CD4-positive, alpha-beta T cell treated with Interleukin-4 for 4 hours (primary cell): Measurements from ENCODE around the gene SEC11C.
A peak's percentile ranks its signal among the peaks of the same experiment; 100 is the strongest.
"Not testable (repeated sequence)": the region's sequence is repeated elsewhere in the genome, so short reads cannot be mapped to it uniquely, and the experiment has no call there.

ENCODE experiments used
- DNase-seq: peaks from one replicate; pipeline ENCODE4 v3.0.0-alpha.2; 2020

The SEC11C gene

DNA sequence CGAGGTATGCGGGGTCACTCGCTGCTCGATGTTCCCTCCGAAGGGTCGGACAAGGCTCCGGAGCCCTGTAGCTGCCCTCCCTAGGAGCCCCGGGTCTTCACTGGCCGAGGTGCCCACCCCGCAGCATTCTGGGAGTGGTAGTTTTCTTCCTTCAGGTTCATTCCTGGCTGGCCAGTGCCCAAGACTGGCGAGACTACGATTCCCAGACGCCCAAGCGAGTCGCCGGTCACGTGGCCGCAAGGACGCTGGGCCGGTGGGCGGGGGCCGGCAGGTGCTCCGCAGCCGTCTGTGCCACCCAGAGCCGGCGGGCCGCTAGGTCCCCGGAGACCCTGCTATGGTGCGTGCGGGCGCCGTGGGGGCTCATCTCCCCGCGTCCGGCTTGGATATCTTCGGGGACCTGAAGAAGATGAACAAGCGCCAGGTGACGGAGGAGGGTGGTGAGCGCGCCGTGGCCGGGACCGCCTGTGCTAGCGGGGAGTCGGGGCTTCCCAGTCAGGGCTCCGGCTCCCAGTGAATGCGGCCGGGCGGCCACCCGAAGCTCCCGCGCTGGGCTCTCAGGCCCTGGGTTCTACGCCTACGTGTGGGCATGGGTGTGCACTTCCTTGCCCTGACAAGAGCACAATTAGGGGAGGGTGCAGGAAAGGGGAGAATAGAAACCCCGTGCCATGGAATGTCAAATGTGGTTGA lies at the start of gene SEC11C:
SEC11C (plus strand) TSS at position 270 of the 687 bp plus-strand sequence; CDS start at position 335, 65 bp downstream.
- peak; percentile 97 for DNase-seq

DNA sequence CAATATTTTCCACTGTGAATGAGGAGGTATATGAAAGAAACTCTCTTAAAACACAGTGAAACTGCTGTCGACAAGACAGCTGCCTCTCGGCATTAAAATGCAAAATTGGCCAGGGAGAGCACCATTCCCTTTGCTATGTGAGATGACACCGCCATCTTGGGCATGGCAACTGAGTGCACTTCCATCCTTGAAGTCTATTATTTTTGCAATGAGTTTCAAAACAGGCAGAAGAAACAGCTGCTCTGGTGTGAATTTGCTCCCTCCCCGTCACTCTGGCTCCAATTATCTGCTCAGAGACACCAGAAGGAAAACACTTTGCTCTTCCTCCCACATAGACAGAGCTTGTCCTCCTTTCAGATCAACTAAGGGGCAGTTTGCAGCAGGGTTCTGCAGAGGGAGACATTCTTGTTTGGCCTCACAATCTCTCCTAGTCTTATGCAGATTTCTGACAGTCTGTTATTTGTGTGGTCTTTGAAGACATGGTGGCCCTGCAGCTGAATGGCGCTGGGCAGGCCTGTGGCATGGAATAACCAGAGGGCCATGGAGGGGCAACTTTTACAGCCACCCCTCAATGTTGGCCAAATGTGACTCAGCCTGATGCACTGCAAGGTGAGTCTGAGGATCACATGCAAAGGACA lies 48.6 kb upstream of the SEC11C start:
- DNase-seq: no peak

DNA sequence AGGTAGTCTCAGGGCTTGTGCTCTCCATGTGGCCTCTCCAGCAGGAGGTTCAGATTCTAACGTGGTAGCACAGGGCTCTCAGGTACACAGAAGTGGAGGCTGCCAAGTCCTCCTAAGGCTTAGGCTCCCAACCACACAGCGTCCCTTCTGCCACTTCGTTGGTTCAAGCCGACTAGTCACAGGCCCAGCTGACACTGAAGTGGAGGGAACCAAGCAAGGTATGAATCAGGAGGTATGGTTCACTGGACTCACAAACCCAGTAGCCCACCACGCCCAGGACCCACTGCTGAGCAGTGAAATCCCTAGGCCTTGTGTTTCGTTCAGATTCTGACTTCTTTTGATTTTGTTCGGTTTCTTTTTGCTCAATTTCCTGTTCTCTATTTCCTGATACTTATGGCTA lies 46.0 kb upstream of the SEC11C start:
- DNase-seq: no peak

DNA sequence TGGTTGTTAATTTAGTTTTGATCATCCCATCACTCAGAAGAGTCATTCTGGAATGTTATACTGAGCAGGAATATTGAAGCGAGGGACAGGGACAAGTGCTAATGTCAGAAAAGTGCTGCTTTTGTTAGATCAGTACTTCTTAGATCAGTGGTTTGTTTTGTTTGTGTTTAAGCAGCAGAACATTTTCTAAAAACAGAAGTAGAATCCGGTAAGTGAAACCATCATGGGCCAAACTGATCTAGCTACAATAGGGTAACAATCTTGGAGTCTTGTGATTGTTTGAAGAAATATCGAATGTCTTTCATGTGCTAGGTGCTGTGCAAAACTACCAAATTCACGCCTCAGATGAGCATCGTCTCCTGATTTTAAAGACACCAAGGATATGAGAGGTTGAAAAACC lies 45.1 kb upstream of the SEC11C start:
- no peak for DNase-seq

DNA sequence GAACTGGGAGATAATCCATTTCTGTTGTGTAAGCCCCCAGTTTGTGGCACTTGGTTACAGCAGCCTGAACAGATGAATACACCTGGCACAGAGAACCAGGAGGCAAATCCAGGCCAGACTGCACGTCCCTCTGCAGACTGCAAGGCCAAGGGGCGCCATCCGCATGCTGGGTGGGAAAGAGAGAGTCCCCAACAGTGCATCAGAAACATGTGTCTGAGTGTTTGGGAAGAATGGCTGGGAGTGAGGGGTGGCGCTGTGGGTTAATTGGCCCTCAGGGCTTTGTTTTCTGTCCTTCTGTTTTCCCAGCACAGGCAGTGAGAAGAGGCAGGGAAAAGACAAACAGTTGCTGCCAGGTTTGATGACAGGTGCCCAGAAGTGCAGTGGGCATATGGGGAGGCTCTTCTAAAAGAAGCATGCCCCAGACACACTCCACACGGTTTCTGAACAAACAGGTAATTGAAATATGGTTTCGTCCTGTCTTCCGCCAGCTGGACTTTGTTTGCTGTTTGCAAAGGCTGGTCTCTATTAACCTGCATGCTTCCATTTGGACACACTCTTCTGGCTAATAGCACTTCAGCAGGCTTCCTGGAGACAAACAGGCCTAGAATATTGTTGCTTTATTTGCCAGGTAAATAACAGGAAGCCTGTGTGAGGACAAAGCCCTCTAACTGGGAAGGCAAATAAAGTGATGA lies 43.4 kb upstream of the SEC11C start:
- DNase-seq: no peak

DNA sequence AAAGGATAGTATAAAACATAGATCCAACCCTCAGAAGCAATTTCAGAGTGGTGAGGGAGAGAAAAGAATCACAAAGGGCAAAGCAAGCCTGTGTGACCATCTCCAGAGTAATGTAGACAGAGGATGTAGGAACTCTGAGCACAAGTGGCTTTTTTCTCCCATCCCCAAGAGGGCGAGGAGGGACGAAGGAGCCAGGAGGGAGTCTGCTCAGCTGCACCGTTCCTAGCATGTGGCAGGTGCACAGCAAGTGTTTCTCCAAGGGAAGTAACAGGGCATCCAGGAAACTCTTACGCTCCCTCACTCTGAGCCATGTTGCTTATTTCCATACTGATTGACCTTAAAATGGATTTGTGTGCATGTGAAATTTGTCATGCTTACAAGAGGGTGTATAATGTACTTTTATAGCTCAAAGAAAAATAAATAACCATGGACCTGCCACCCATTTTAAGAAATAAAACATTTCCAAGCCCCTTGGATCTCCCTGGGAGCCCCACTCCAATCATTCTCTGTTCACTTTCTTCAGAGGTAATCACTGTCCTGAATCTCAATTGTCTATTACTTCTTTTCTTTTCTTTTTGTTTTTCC lies 37.8 kb upstream of the SEC11C start:
- no peak for DNase-seq

DNA sequence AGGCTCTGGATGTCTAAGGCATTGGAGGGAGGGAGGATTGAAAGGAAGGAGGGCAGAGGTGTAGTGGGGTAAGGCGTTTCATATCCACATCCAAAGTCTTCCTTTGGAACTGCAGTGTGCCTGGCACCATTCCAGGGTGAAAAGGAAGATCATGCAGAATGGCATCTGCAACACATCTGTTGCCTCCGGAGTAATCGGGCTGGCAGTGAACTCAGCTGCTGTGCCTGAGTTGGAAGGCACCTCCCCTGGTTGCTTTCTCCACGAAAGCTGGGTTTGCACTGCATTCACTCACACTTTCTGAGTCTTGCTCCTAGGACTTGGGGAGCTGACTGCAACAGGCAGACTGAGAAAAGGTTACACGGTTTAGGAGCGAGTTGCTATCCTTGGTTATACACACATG lies 30.3 kb upstream of the SEC11C start:
- DNase-seq: no peak

DNA sequence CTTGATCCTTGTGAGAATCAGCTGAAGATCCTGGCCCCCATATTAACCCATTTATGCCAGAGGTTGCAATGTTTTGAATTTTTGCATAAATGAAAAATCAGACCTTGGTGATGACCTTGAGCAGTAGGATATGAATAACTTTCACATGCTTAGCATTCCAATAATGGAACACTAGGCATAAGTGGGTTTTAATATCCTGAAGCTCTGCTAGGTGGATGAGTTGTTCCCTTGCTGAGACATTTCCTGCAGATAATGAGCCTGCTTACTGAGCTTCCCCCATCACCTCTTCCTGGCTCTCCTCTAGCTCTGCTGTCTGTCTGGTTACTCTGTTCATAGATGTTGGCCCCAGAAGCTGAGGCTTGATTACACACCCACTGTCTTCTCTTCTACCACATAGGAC lies 25.5 kb upstream of the SEC11C start:
- no peak for DNase-seq

DNA sequence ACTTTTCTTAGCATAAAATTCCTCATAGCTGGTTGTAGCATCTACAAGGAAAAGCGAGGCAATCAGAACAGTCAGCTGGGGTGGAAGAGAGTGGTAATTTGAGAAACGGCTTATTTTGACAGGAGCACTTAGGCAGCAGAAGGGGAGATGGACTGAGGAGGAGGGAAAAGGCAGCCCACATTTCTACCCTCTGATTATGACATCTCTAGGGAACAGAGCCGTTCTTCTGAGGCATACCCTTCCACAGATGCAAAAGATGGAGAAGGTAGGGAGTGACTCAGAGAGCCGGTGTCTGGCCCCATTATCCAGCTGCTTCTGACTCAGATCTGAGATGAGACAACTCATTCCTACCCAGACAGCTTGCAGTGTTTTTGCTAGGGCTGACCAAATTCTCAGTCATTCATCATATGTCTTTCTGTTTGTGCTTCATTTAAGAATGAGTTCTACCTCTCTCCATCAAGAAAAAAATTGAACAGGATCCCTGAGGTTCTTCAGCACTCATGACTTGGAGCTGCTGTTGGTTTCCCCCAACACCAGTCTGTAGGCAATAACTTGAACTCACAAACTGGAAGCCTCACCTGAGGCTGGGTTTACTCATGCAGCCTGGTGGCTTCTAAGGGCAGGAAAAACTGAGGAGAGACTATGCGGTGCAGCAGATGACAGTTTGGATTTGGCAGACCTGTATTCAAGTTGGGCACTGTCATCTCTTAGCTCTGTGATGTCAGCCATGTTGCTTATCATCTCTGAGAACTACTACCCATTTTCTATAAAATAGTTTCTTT lies 15.9 kb upstream of the SEC11C start:
- no peak for DNase-seq

DNA sequence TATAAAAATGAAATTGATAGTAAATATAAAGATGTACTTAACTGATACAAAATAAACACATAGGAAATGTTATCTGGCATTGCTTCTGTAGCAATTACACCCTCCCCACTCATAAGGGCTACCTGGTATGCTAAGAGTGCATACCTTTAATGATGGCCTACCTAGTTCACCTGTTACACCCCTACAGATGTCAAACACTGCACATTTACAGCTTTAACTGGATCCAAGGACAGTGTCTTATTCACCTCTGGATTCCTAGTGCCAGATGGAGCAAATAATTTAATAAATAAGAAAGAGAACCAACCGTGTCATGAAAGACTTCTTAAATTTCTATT lies 15.3 kb upstream of the SEC11C start:
- no peak for DNase-seq

DNA sequence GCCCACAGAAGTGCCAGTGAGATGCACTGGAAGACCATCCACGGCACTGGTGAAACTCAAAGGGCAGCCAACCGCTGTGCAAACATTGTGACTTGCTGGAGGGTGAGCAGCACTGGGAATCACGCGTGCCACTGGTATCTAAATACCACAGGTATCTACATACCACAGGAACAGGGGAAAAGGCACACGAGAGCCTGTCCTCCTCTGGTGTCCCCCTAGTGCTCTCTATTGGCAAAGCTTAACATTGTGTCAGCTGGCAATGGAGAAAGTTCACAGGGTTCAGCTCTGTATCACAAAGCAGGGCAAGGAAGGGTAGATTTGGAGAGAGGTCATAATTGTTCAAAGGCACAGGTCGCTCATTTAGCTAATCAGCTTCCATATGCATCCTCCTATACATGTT lies 12.6 kb upstream of the SEC11C start:
- no peak for DNase-seq

DNA sequence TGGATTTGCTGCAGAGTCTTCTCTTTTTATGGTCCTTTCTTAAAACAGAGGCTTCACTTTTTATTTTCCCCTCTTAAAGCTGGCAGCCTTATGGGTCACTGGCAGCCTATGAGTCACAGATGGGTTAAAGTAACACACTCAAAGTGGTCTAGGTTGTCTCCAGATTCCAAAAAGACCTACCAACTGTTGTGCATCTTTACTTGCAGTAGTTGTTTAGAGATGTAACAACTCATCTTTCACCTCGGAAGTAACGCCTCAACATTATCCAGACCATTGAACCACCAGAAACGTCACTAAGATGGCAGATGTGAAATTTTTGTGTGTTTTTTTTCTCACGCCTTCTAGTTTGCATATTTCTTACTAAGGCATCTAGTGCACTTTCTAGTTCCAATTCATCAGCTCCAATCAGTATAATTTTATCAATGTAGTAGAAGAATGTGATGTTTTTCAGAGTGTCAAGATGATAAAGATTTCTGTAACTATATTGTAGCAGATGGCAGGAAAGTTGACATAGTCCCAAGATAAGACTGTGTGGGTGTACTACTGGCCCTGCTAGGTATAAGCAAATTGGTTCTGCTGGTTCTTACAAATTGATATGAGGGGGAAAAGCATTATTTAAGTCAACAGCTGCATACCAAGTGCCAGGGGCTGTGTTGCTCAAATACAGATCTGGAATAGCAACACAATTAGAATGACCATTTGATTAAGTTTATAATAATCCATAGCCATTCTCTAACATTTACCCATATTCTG lies 9.6 kb upstream of the SEC11C start:
- DNase-seq: no peak

DNA sequence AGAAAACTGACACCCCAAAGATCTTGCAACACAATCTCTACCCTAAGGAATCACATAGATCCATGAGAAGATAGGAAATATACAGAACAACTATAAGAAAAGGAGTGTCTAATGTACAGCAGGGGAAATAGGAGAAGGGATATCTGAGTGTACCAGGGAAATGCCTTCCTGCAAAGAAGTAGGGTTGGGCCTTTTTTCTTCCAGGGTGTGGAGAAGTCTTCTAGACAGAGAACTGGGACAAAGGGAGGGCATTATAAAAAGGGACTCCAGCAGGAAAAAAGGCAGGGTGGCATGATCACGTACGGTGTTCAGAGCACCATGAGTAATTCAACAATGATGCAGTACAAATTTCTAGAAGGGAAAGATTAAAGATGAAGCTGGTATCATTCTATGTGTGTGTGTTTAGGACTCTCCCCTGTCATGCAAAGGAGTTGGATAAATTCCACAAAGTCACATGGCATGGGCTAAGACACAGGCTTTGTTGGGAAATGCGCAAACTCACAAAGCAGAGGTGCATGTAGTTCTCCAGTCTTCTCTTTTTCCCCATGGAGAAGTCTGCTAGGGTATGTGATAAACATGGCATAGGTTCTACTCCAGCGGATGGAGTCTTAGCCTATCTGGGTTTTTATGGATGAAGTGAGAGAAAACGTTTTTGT lies 6.7 kb upstream of the SEC11C start:
- DNase-seq: no peak

DNA sequence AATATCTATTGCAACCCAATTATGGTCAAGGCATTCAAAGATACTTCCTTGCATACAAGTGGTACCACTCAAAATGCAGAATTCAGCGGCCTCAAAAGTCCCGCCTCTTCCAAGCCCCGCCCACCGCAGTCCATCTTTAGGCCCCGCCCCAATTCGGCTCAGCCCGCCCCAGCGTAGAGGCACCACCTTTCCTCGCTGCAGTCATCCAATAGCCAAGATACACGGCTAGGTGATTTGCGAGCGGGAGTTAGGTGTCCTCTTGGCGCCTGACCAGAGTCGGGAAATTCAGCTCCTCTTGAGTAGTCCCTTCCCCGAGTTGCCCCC lies 431 bp upstream of the SEC11C start:
- DNase-seq: peak; percentile 93

DNA sequence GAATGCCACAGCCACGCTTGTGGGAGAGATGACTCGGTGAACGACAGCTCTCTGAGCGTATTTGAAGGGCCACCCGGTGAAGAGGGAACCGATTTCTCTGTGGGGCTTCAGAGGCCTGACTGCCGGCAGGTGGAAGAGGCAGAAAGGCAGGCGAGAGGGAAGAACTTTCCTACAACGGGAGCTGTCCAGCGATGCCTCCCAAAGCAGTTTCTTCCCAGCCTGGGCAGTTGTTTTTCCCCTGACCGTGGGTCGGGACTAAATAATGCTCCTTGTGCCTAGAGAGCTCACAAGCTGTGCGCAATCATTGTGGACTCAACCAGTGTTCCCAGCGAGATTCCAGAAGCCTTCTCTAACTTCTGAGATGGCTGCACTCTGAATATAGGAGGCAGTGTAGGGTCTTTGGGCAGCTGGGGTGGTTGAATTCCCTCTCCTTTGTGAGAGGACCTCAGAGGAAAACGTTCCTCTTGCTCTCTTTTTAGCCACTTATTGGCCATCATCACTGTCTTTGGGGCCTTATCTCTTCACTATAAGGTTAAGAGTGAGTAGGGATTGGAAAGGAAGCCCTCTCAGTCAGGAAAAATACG lies 710 bp downstream of the SEC11C start:
- no peak for DNase-seq

DNA sequence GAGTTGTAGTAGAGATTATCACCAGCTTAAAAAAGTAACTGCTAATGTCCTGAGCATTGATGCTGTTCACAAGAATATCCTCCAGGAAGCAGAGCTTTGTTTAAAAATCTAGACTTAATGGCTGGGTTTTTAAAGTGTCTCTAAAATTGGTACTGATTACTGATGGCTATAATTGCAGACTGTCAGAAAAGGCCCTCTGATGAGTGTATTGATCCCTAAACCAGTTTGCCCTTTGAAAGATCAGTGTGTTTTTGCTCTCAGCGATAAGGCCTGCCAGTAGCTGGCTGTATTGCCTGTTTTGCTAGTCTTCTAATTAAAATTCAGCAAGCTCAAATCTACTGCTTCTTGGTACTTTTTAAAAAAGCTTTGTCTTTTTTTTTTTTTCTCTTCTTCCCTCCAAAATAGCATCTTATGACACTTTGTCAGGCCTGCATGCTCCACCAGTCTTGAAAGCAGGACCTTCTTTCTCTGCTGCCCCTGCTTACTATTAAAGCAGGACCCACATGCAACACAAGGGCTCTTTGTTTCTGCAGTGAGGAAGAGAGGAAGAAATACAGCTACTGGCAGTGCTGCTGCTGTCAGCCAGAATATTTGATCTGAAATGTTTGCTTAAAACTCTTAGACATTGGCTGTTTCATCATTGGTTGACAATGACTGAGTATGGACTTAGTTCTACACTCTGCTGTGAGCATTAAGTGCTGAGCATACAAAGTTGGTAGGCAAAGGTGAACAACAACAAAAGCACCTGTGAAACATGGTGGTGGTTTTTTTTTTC lies 1.8 kb downstream of the SEC11C start:
- DNase-seq: peak; percentile 0

DNA sequence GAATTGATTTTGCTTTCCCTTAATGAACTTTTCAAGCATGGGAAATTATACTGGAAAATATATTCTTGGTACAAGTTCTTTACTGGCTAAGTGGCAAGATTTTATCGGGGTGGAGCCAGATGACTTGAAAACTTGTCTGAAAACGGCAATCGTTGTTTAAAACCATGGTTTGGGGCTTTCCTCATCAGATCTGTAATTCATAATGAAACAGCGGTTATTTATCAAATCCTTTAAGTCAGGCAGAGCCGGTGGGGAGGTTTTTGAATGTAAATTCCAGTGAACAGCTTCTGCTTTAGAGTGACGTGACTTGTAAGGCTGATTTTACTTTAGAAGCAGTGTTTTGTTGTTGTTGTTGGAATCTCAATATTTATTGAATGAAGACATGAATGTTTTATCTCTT lies 2.6 kb downstream of the SEC11C start:
- peak; percentile 46 for DNase-seq

DNA sequence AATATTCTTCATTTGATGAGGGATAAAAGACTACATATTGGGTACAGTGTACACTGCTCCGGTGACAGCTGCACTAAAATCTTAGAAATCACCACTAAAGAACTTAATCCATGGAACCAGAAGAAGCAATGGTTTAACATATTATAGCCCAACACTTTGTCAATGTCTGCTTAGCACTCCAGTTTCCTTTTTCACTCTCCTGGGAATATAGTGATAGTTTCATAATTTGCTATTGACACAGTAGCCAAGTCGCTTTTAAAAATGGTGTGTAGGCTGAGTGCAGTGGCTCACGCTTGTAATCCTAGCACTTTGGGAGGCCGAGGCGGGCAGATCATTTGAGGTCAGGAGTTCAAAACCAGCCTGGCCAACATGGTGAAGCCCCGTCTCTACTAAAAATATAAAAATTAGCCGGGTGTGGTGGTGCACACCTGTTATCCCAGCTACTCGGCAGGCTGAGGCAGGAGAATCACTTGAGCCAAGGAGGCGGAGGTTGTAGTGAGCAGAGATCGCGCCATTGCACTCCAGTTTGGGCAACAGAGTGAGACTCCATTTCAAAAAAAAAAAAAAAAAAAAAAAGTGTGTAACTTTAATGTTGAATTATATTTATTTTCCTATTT lies 3.2 kb downstream of the SEC11C start:
- DNase-seq: not testable (repeated sequence)

DNA sequence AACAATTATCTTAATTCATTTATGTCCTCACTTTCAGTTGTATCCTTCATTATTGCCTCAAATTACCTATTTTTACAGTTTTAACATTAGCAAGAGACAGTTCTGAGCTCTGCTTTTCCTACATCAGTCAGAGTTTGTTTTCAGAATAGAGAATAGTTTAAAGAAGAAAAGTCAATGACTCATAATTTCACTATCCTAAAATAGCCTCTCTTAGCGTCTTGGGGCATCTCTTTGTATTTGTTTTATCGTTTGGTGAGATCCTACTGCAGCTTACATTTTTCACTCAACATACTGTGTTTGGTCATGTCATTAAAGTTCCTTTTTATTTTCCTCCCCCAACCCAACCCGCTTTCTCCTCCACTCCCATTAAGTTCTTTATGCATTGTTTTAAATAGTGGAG lies 3.8 kb downstream of the SEC11C start:
- DNase-seq: no peak

DNA sequence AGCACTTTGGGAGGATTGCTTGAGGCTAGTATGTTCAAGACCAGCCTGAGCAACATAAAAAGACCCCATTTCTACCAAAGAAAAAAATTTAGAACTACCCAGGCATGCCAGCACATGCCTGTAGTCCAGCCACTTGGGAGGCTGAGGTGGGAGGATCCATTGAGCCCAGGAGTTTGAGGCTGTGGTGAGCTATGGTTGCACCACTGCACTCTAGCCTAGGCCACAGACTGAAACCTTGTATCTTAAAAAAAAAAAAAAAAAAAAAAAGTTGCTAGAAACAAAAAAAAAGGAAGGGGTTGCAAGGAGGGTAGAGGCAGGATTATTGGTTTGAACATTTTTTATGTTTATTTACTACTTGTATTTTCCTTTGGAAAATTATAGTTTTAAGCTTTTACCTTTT lies 4.8 kb downstream of the SEC11C start:
- no peak for DNase-seq
